IMR-90 (cell line): ENCODE measurements around the gene ABCA5. TPM values are rescaled to one million over a fixed set of nuclear protein-coding genes. Genes with fewer than 3 reads are reported as not detected.

Source experiments
- ATAC-seq: fragments of 200-7000 bp; cut with Tn5 transposase; 2 replicates; pipeline ENCODE4 v1.9.1; 2020; ENCODE audit warnings: low read depth, mild to moderate bottlenecking, moderate library complexity
- BruUV-seq: library from RNA; stranded (reverse); fragments of 400-500 nt; replicated peaks from 2 replicates; lab custom pipeline; 2021; lab: Mats Ljungman, UMichigan
- CTCF ChIA-PET: fragments of 300-600 bp; formaldehyde crosslinking; extraction: SDS; loops from one replicate; lab custom pipeline; 2021; ENCODE audit warnings: antibody characterized with exemption; lab: Yijun Ruan, JAX
- POLR2A ChIA-PET: fragments of 300-600 bp; sonication (Branson Sonifier 250); formaldehyde crosslinking; loops from one replicate; lab custom pipeline; 2022; ENCODE audit warnings: antibody characterized with exemption; ENCODE audit not compliant: unreplicated experiment; lab: Charles Lee
- DNase-seq: peaks from one replicate; pipeline ENCODE4 v3.0.0; 2013
- H2AFZ ChIP-seq: replicated peaks from 2 replicates; pipeline ENCODE3; 2013; ENCODE audit warnings: low read length, mild to moderate bottlenecking; ENCODE audit not compliant: poor library complexity
- H2AK5ac ChIP-seq: 2 replicates; pipeline ENCODE4 v1.6.1; 2013; ENCODE audit warnings: low read depth, low read length, inconsistent platforms
- H2AK9ac ChIP-seq: replicated peaks from 2 replicates; pipeline ENCODE3; 2013; ENCODE audit warnings: mild to moderate bottlenecking, low read depth, low read length, moderate library complexity; ENCODE audit not compliant: poor library complexity
- H2BK120ac ChIP-seq: 2 replicates; pipeline ENCODE4 v1.6.1; 2013; ENCODE audit warnings: low read depth, low read length, inconsistent platforms
- H2BK15ac ChIP-seq: 3 replicates; pipeline ENCODE4 v1.6.1; 2013; ENCODE audit warnings: low read depth, low read length, inconsistent platforms
- H2BK20ac ChIP-seq: 2 replicates; pipeline ENCODE4 v1.6.1; 2013; ENCODE audit warnings: low read depth, mild to moderate bottlenecking, inconsistent platforms, low read length, moderate library complexity
- H2BK5ac ChIP-seq: 2 replicates; pipeline ENCODE4 v1.6.1; 2013; ENCODE audit warnings: mild to moderate bottlenecking, low read depth, low read length, inconsistent platforms; ENCODE audit not compliant: poor library complexity, severe bottlenecking
- H3K14ac ChIP-seq: replicated peaks from 2 replicates; pipeline ENCODE4 v1.6.1; 2013; ENCODE audit warnings: low read depth, low read length, inconsistent platforms
- H3K18ac ChIP-seq: 2 replicates; pipeline ENCODE4 v1.6.1; 2013; ENCODE audit warnings: low read depth, low read length, control low read depth
- H3K23ac ChIP-seq: 2 replicates; pipeline ENCODE4 v1.6.1; 2013; ENCODE audit warnings: low read depth, low read length, inconsistent platforms
- H3K27ac ChIP-seq: 2 replicates; pipeline ENCODE4 v1.5.1; 2013; ENCODE audit warnings: mild to moderate bottlenecking, control low read depth, low read length; ENCODE audit not compliant: insufficient read depth
- H3K27me3 ChIP-seq: 2 replicates; pipeline ENCODE4 v1.6.1; 2013; ENCODE audit warnings: low read length; ENCODE audit not compliant: control insufficient read depth, insufficient read depth
- H3K36me3 ChIP-seq: 2 replicates; pipeline ENCODE4 v1.6.1; 2013; ENCODE audit warnings: low read length, mixed read lengths; ENCODE audit not compliant: control insufficient read depth, insufficient read depth
- H3K4ac ChIP-seq: 2 replicates; pipeline ENCODE4 v1.6.1; 2013; ENCODE audit warnings: low read depth, low read length, inconsistent platforms
- H3K4me1 ChIP-seq: 2 replicates; pipeline ENCODE4 v1.6.1; 2013; ENCODE audit warnings: low read length, mixed read lengths; ENCODE audit not compliant: control insufficient read depth, insufficient read depth
- H3K4me2 ChIP-seq: 2 replicates; pipeline ENCODE4 v1.6.1; 2013; ENCODE audit warnings: low read depth, mild to moderate bottlenecking, control low read depth, low read length, moderate library complexity
- H3K4me3 ChIP-seq: 2 replicates; pipeline ENCODE4 v1.5.1; 2013; ENCODE audit warnings: low read depth, mild to moderate bottlenecking, control low read depth, low read length, moderate library complexity; ENCODE audit not compliant: insufficient read depth
- H3K56ac ChIP-seq: 2 replicates; pipeline ENCODE4 v1.6.1; 2013; ENCODE audit warnings: low read length, inconsistent platforms; ENCODE audit not compliant: insufficient read depth; ENCODE audit errors: extremely low read depth
- H3K79me1 ChIP-seq, 2 experiments: 2 replicates each; pipeline ENCODE4 v1.6.1; 2013; ENCODE audit warnings: low read length in 2 of 2, inconsistent platforms in 1 of 2, low read depth in 1 of 2
- H3K9ac ChIP-seq: 2 replicates; pipeline ENCODE4 v1.6.1; 2013; ENCODE audit warnings: low read depth, low read length, control low read depth
- H3K9me1 ChIP-seq: 2 replicates; pipeline ENCODE4 v1.6.1; 2013; ENCODE audit warnings: low read length, inconsistent platforms; ENCODE audit not compliant: insufficient read depth
- H3K9me3 ChIP-seq: 2 replicates; pipeline ENCODE4 v1.6.1; 2013; ENCODE audit warnings: low read length; ENCODE audit not compliant: control insufficient read depth, insufficient read depth
- H4K20me1 ChIP-seq: 2 replicates; pipeline ENCODE4 v1.6.1; 2013; ENCODE audit warnings: low read length, inconsistent platforms; ENCODE audit not compliant: insufficient read depth
- H4K5ac ChIP-seq: 2 replicates; pipeline ENCODE4 v1.6.1; 2013; ENCODE audit warnings: mild to moderate bottlenecking, low read depth, low read length, control low read depth
- H4K8ac ChIP-seq, 2 experiments: 2 replicates each; pipeline ENCODE4 v1.6.1; 2013; ENCODE audit warnings: low read depth in 2 of 2, low read length in 2 of 2, control low read depth in 1 of 2, inconsistent platforms in 1 of 2
- H4K91ac ChIP-seq: 2 replicates; pipeline ENCODE4 v1.6.1; 2013; ENCODE audit warnings: low read depth, low read length, inconsistent platforms; ENCODE audit not compliant: insufficient read depth
- CHD1 ChIP-seq: IDR thresholded peaks from 2 replicates; pipeline ENCODE4 v1.6.1; 2012; ENCODE audit warnings: low read depth, low read length, improper control_type of control experiment
- FOS ChIP-seq: fragments of 150-350 bp; IDR thresholded peaks from 2 replicates; pipeline ENCODE4 v1.6.1; 2016; ENCODE audit warnings: low read depth, low read length
- MAZ ChIP-seq: IDR thresholded peaks from 2 replicates; pipeline ENCODE4 v1.6.1; 2012; ENCODE audit warnings: low read depth, mild to moderate bottlenecking, low read length, improper control_type of control experiment, moderate library complexity, borderline replicate concordance
- MXI1 ChIP-seq: IDR thresholded peaks from 2 replicates; pipeline ENCODE4 v1.6.1; 2012; ENCODE audit warnings: low read depth, mild to moderate bottlenecking, low read length, moderate library complexity, borderline replicate concordance
- NFE2L2 ChIP-seq: fragments of 150-350 bp; IDR thresholded peaks from 2 replicates; pipeline ENCODE4 v1.6.1; 2016; ENCODE audit warnings: low read depth, mild to moderate bottlenecking, low read length
- RFX5 ChIP-seq: IDR thresholded peaks from 2 replicates; pipeline ENCODE4 v1.8.0; 2012; ENCODE audit warnings: low read depth, mild to moderate bottlenecking, low read length, moderate library complexity
- dilution Hi-C: fragments of 300-500 bp; cut with HindIII; formaldehyde crosslinking; loops from one replicate; pipeline ENCODE4 v1.14.3; 2018; ENCODE audit warnings: low sequenced_read_pairs; ENCODE audit not compliant: unreplicated experiment
- in situ Hi-C: fragments of 300-500 bp; cut with MboI; formaldehyde crosslinking; loops from 3 replicates; pipeline ENCODE4 v1.14.3; 2019; ENCODE audit warnings: low sequenced_read_pairs, inconsistent platforms, mixed read lengths
- intact Hi-C: fragments of 100-400 bp; cut with micrococcal nuclease; formaldehyde crosslinking; loops from 2 replicates; pipeline ENCODE4 v1.10.0; 2022
- polyA plus RNA-seq, 3 experiments: library from polyadenylated mRNA; depleted of rRNA; stranded (reverse); fragments of >200 nt; gene quantifications; 2 replicates each; pipeline ENCODE4 v1.2.3, GENCODE V29; 2012; ENCODE audit warnings: low replicate concordance in 1 of 3
- total RNA-seq: library from RNA; depleted of rRNA; stranded (reverse); fragments of >200 nt; gene quantifications from 2 replicates; pipeline ENCODE4 v1.2.3, GENCODE V29; 2012
- TF ChIP-seq, protein P1 (sequence below): fragments of 150-350 bp; IDR thresholded peaks from 2 replicates; pipeline ENCODE4 v1.6.1; 2017; ENCODE audit warnings: mild to moderate bottlenecking, antibody characterized with exemption, low read length, low read depth
- TF ChIP-seq, protein P2 (sequence below): conservative IDR thresholded peaks from 2 replicates; pipeline ENCODE4 v1.5.1; 2012; ENCODE audit warnings: mild to moderate bottlenecking, low read depth, low read length, improper control_type of control experiment

ABCA5 gene
- total and polyA plus RNA-seq, 2 of the 4 experiments (the other 2 are of a cell fraction): 1.3 to 2.3 TPM

DNA sequence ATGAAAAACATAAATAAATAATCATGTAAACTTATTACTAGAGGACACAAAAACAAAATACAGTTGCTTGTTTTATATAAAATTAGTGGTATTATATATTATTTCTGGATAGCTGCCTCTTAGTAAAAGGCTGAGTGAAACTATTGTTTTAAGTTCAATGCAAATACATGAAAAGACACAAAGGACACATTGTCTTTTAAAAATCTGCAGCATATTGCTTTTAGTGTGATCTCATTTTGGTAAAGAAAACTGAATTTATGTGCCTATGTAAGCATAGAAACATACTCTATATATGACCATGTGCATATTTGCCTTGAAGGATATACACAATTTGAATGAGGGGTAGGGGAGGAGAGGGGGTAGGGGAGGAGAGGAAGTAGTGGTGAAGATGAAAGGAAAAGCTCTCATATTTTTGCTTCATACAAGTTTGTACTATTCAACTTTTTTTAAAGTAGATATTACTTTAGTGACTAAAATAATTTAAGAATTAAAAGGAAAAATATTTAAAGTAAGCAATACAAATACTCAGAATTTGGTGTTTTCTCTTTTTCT lies 104.2 kb downstream of the ABCA5 start:
- Histone ChIP-seq H2BK5ac (no peak overlapping the region), H4K5ac (no peak overlapping the region), H3K4me1 (no peaks in the 10 kb centered on the region), H2BK120ac (no peak overlapping the region), H2AFZ (no peak overlapping the region), H3K4ac (no peak overlapping the region), H3K27ac (no peak overlapping the region), H4K8ac (no peak overlapping the region), H3K9me3 (no peaks in the 10 kb centered on the region), H3K9ac (no peak overlapping the region), H3K4me2 (no peak overlapping the region), H3K23ac (no peak overlapping the region), H3K56ac (no peak overlapping the region), H3K14ac (no peak overlapping the region), H2BK20ac (no peak overlapping the region), H4K91ac (no peak overlapping the region), H3K36me3 (no peaks in the 10 kb centered on the region), H3K9me1 (no peaks in the 10 kb centered on the region), H4K20me1 (no peaks in the 10 kb centered on the region), H2AK5ac (no peak overlapping the region), H3K79me1 (no peaks in the 10 kb centered on the region), H3K4me3 (no peak overlapping the region), H3K18ac (no peak overlapping the region), H2AK9ac (no peak overlapping the region), H3K27me3 (no peaks in the 10 kb centered on the region), H2BK15ac (no peak overlapping the region)
- in situ Hi-C loops (no loop called here), intact Hi-C loops (loop anchor here (5.0 kb wide), 2 partner anchors 50 to 65 kb away; no protein-coding TSS in a partner anchor), dilution Hi-C loops (no loop called here)
- POLR2A ChIA-PET: no interaction called here
- DNase-seq: no peak
- TF ChIP-seq FOS: no peak
- TF ChIP-seq, protein P1, sequence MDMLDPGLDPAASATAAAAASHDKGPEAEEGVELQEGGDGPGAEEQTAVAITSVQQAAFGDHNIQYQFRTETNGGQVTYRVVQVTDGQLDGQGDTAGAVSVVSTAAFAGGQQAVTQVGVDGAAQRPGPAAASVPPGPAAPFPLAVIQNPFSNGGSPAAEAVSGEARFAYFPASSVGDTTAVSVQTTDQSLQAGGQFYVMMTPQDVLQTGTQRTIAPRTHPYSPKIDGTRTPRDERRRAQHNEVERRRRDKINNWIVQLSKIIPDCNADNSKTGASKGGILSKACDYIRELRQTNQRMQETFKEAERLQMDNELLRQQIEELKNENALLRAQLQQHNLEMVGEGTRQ: no peak
- no peak for TF ChIP-seq MXI1
- TF ChIP-seq MAZ: no peak
- TF ChIP-seq RFX5: no peak
- TF ChIP-seq, protein P2, sequence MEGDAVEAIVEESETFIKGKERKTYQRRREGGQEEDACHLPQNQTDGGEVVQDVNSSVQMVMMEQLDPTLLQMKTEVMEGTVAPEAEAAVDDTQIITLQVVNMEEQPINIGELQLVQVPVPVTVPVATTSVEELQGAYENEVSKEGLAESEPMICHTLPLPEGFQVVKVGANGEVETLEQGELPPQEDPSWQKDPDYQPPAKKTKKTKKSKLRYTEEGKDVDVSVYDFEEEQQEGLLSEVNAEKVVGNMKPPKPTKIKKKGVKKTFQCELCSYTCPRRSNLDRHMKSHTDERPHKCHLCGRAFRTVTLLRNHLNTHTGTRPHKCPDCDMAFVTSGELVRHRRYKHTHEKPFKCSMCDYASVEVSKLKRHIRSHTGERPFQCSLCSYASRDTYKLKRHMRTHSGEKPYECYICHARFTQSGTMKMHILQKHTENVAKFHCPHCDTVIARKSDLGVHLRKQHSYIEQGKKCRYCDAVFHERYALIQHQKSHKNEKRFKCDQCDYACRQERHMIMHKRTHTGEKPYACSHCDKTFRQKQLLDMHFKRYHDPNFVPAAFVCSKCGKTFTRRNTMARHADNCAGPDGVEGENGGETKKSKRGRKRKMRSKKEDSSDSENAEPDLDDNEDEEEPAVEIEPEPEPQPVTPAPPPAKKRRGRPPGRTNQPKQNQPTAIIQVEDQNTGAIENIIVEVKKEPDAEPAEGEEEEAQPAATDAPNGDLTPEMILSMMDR: no peak
- no peak for TF ChIP-seq NFE2L2
- no peak for TF ChIP-seq CHD1
- BruUV-seq: no TSS peak
- CTCF ChIA-PET: no interaction called here
- no peak for ATAC-seq
